ENCODE measurements around the gene SMO. TPM values are rescaled to one million over a fixed set of nuclear protein-coding genes. Genes with fewer than 3 reads are reported as not detected.

Gene SMO
- total and polyA plus RNA-seq, 2 experiments from 2014 or later: 13.1 to 61.5 TPM

GRCh38 chr7:129252128-129252527 is 63.7 kb downstream of the SMO start:
- Histone ChIP-seq H3K27ac (ENCODE audit: low read depth) (peak overlapping the region; percentile 23; the same call in 1 of the 2 replicates), H2AFZ (no peak overlapping the region), H3K79me2 (replicated peaks; ENCODE audit: insufficient read depth) (peaks cover 76% of the 10 kb centered on the region), H3K36me3 (ENCODE audit: insufficient read depth) (no peaks in the 10 kb centered on the region), H3K4me3 (no peak overlapping the region), H3K4me2 (no peak overlapping the region), H3K4me1 (ENCODE audit: insufficient read depth) (peaks cover 19% of the 10 kb centered on the region), H3K9me2 (ENCODE audit: insufficient read depth) (no peaks in the 10 kb centered on the region), H3K27me3 (ENCODE audit: insufficient read depth) (no peaks in the 10 kb centered on the region), H3F3A (replicated peaks; ENCODE audit: low read depth) (no peaks in the 10 kb centered on the region), H4K20me1 (replicated peaks; ENCODE audit: insufficient read depth) (no peaks in the 10 kb centered on the region; the same call in 1 of the 2 replicates)
- Mint-ChIP-seq H3K4me1 (peaks cover 17% of the 10 kb centered on the region), H3K27ac (no peak overlapping the region), H3K36me3 (ENCODE audit: low read depth) (no peaks in the 10 kb centered on the region), H3K4me3 (no peak overlapping the region), H3K9me3 (no peaks in the 10 kb centered on the region), H3K27me3 (ENCODE audit: insufficient read depth, low read depth, poor library complexity) (peaks cover 7% of the 10 kb centered on the region)
- TF ChIP-seq ETS1 (IDR thresholded peaks at IDR 0.05) (no peak), ZNF462 (CRISPR knock-in tag; IDR thresholded peaks at IDR 0.05) (no peak), CTCF (conservative IDR thresholded peaks at IDR 0.05; ENCODE audit: low read depth in 2 of 2) (no peak), EZH2 (IDR thresholded peaks at IDR 0.05; ENCODE audit: low read depth, unreplicated experiment) (no peak), REST (IDR thresholded peaks at IDR 0.05; ENCODE audit: unreplicated experiment) (no peak), EZH2phosphoT487 (IDR thresholded peaks at IDR 0.05; ENCODE audit: unreplicated experiment) (no peak), ZNF331 (CRISPR knock-in tag; IDR thresholded peaks at IDR 0.05; ENCODE audit: low read depth) (no peak), ZNF114 (CRISPR knock-in tag; IDR thresholded peaks at IDR 0.05) (no peak), CREB1 (CRISPR knock-in tag; IDR thresholded peaks at IDR 0.05; ENCODE audit: low read depth) (no peak), JUNB (IDR thresholded peaks at IDR 0.05; ENCODE audit: unreplicated experiment) (no peak), NANOG (IDR thresholded peaks at IDR 0.05; ENCODE audit: borderline replicate concordance) (no peak), STAT1 (IDR thresholded peaks at IDR 0.05; ENCODE audit: unreplicated experiment) (no peak), POLR2AphosphoS5 (IDR thresholded peaks at IDR 0.05; ENCODE audit: low read depth) (no peak)
- ATAC-seq: no peak
- no peak for DNase-seq (ENCODE audit: low spot score)

Data from GM23338 (cell line).